ENCODE results near the gene LRRC8A.

LRRC8A gene

DNA sequence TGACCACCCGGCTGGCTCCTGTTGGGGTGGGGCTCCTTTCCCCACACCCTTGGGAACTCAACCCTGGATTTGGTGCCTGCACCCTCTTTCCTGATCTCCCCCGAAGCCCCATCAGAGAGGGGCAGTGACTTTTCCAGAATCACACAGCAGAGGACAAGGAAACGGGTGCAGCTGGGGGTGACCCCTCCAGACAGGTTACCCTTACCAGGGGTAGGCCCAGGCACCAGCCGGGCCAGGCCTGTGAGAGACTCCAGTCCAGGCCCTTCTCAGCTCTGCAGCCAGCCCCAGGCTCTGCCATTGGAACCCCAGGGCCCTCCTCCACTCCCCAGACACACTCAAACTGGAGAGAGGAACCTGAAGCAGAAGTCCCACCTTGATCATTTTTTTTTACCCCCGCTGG lies 19.9 kb downstream of the LRRC8A start:
- DNase-seq (ENCODE audit: low read depth) = no peak

GRCh38 chr9:128902351-128903078 lies 20.6 kb downstream of the LRRC8A start:
- peak; percentile 80 for DNase-seq (ENCODE audit: low read depth)

DNA sequence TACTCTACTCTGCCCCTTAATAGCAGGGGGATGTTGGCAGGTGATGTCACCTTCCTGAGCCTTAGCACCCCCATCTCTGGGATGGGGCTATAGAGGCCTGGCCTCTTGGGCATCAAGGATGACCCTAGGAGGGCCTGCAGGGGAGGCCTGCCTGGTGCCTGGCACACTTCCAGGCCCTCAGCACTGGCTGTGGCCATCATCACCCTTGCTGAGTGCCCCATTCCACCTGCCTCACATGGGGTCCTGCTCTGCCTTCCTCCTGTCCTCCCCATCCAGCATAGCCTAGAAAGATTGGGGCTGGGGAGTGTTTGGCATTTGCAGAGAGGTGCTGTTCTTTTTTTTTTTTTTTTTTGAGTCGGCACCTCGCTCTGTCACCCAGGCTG lies 21.1 kb downstream of the LRRC8A start:
- no peak for DNase-seq (ENCODE audit: low read depth)

DNA sequence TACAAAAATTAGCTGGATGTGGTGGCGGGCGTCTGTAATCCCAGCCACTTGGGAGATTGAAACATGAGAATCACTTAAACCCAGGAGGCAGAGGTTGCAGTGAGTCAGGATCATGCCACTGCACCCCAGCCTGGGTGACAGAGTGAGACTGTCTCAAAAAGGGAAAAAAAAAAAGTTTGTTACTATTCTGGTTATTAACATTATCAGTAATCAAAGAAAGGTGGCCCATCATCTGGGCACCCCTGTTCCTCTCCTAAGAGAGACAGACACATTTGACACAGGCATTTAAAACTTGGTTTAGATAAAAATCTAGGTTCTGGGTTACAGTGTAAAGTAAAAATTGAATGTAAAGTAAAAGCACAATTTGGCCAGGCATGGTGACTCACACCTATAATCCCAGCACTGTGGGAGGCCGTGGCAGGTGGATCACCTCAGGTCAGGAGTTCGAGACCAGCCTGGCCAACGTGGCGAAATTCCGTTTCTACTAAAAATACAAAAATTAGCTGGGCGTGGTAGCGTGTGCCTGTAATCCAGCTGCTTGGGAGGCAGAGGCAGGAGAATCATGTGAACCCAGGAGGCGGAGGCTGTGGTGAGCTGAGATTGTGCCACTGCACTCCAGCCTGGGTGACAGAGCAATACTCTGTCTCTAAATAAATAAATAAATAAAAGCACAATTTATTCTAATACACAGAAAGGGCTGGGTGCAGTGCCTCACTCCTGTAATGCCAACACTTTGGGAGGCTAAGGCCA lies 22.1 kb downstream of the LRRC8A start:
- DNase-seq (ENCODE audit: low read depth) = no peak

- DNase-seq (ENCODE audit: low read depth) = no peak
Observed at GRCh38 chr9:128905964-128906363, 24.0 kb downstream of the LRRC8A start.

- DNase-seq (ENCODE audit: low read depth) = no peak
Observed at GRCh38 chr9:128906741-128907140, 24.8 kb downstream of the LRRC8A start.

- no peak for DNase-seq (ENCODE audit: low read depth)
Observed at GRCh38 chr9:128908372-128908771, 26.4 kb downstream of the LRRC8A start.

DNA sequence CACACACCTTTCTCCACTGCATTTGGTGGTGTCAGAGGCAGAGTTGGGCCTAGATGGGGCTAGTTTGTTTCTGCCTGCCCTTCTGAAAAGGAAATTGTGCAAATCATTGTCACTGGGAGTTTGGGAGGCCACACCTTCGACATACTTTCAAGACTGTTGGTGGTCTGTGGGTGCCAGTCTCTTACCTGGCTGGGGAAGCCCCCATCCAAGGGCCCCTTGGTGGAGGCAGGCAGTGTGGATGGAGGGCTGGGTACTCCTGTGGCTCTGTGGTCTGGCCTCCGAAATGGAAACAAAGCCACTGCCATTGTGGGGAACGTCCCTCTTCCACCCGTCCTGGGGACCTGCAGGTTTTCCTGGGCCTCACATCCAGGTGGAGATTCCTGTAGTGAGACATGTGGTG lies 27.9 kb downstream of the LRRC8A start:
- DNase-seq (ENCODE audit: low read depth) = no peak

- no peak for DNase-seq (ENCODE audit: low read depth)
Observed at GRCh38 chr9:128910906-128911305, 29.0 kb downstream of the LRRC8A start.

- no peak for DNase-seq (ENCODE audit: low read depth)
Observed at GRCh38 chr9:128911529-128912035, 29.6 kb downstream of the LRRC8A start.

DNA sequence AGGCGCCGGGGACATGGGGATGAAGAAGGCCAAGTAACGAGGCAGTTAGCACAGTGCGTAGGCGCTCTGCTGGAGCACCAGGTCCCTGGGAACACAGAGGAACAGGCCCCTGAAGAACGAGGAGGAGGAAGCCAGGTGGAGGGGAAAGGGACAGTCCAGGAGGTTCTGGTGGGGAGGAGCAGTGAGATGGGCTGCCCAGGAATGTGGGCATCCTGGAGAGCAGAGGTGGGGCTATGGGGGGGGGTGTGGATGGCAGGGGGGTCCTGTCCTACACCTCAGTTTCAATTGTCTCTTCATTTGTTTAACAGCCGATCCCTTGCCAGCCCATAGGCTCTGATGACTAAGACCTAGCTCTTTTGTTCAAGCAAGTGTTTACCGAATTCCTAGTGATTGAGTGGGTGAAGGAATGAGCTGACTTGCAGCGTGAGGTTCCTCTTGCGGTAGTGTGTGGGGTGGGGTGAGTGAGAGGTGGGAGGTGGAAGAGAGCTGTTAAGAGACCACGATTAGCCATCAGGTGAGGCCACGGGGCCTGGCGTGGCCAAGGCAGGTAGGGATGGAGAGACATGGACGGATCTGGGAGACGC lies 30.4 kb downstream of the LRRC8A start:
- no peak for DNase-seq (ENCODE audit: low read depth)

DNA sequence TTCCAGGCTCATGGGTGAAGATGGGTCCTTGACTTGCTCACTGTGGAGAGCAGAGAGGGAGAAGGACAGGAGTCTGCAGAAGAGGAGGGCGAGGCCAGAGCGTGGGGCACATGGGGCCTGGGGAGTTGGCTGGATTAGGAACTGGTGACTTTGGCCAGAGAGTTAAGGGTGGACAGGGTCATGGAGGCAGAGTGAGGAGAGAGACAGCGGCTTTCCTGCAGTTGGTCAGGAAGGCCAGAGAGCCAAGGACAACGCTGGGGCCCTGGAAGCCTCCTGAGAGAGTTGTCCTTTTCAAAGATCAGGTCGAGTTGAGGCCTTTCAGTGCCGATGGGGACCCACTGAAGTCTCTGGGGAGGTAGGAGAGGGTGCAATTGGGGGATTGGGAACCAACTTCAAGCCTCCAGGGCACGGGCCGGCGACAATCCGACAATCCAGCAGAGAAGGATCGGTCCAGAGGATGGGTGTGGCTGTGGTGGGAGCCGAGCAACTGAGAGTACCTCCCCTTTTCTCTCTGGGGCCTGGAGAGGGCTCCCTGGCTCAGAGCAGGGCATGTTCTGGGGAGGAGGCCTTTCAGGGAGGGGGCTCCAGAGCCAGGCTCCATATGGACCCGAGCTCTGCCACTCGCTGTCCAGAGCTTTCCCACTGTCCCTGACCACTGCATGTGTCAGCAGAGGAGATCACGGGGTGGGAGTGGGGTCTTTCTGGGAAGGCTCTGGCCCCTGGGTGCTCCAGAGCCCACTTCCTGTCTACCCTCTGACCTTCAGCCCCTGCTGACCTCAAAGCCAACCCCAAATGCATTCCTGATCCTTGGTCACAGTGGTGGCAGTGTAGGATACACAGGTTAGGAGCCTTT lies 31.3 kb downstream of the LRRC8A start:
- DNase-seq (ENCODE audit: low read depth) = no peak

GRCh38 chr9:128913995-128914772 lies 32.3 kb downstream of the LRRC8A start:
- DNase-seq (ENCODE audit: low read depth) = no peak

DNA sequence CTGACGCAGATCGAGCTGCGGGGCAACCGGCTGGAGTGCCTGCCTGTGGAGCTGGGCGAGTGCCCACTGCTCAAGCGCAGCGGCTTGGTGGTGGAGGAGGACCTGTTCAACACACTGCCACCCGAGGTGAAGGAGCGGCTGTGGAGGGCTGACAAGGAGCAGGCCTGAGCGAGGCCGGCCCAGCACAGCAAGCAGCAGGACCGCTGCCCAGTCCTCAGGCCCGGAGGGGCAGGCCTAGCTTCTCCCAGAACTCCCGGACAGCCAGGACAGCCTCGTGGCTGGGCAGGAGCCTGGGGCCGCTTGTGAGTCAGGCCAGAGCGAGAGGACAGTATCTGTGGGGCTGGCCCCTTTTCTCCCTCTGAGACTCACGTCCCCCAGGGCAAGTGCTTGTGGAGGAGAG lies 34.3 kb downstream of the LRRC8A start:
- no peak for DNase-seq (ENCODE audit: low read depth)

DNA sequence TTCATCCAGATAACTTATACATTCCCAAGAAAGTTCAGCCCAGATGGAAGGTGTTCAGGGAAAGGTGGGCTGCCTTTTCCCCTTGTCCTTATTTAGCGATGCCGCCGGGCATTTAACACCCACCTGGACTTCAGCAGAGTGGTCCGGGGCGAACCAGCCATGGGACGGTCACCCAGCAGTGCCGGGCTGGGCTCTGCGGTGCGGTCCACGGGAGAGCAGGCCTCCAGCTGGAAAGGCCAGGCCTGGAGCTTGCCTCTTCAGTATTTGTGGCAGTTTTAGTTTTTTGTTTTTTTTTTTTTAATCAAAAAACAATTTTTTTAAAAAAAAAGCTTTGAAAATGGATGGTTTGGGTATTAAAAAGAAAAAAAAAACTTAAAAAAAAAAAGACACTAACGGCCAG lies 34.8 kb downstream of the LRRC8A start:
- DNase-seq (ENCODE audit: low read depth) = no peak

- DNase-seq (ENCODE audit: low read depth) = no peak
Observed at GRCh38 chr9:128917151-128917849, 35.4 kb downstream of the LRRC8A start.

GRCh38 chr9:128918921-128919320 lies 37.0 kb downstream of the LRRC8A start:
- DNase-seq (ENCODE audit: low read depth) = no peak

DNA sequence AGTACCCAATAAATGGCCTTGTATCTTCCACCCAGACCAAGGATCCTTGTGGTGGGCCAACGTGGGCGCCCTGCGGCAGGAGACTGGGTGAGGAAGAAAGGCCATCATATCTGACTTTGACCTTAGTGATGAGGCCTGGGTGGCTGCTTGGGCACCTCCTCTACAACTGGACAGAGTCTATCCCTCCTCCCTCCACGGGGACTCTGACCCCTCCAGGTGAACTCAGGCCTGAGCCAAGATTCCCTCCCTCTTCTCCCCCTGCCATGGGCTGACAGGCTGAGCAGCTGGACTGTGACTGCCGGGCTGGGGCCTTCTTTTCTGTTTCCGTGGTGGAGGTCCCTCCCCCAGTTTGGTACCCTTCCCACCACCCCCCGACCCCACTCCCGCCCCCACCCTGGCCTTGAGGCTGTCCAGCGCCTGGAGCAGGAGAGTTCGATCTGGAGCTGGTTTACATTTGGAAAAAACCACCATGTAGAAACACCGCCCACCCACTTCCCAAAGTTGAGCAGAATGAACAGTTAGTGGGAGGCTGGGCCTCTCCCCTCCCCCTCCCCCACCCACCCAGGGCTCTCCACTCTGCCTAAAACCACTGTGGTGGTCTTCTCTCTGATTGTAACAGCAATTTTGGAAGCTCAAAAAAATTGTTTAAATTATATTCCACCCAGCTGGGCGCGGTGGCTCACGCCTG lies 37.6 kb downstream of the LRRC8A start:
- DNase-seq (ENCODE audit: low read depth) = no peak

GRCh38 chr9:128920381-128921058 lies 38.6 kb downstream of the LRRC8A start, which contains the start of gene PHYHD1:
TSS of gene PHYHD1 (plus strand) at chr9:128920982. CDS start at chr9:128922324, 1,342 bp downstream.
- no peak for DNase-seq (ENCODE audit: low read depth)
